ENCODE measurements around the gene HCAR3.

Gene HCAR3

GRCh38 chr12:122672515-122672914, 44.1 kb downstream of the HCAR3 start:
- no peak for FAIRE-seq
- no peak for TF ChIP-seq TAF1 (IDR thresholded peaks at IDR 0.05; ENCODE audit: borderline replicate concordance, low read depth, low read length)
- TF ChIP-seq POLR2AphosphoS5 (IDR thresholded peaks at IDR 0.05; ENCODE audit: low read depth, low read length): no peak
- DNase-seq (ENCODE audit: insufficient read length): no peak

GRCh38 chr12:122669397-122670070, 47.1 kb downstream of the HCAR3 start:
- no peak for DNase-seq (ENCODE audit: insufficient read length)
- FAIRE-seq: no peak
- TF ChIP-seq TAF1 (IDR thresholded peaks at IDR 0.05; ENCODE audit: borderline replicate concordance, low read depth, low read length) (no peak), POLR2A (IDR thresholded peaks at IDR 0.05; ENCODE audit: low read depth, low read length) (no peak), POLR2AphosphoS5 (IDR thresholded peaks at IDR 0.05; ENCODE audit: low read depth, low read length) (no peak)

DNA sequence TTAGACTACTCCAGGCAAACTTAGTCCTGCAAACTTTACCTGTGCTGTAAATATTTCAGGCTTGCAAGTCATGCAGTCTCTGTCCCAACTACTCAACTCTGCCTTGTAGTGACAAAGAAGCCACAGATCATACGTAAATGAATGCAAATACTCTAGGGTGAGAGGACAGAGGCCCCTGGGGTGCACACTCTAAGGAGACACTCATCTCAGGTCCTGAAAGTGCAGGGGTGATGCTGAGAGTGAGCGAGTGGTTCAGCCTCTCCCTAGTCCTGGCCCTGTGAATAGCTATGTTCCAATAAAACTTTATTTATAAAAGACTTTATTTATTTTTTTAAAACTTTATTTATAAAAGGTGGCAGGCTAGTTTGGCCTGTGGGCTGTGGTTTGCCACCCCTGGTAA, 48.3 kb downstream of the HCAR3 start:
- TF ChIP-seq TAF1 (IDR thresholded peaks at IDR 0.05; ENCODE audit: borderline replicate concordance, low read depth, low read length) (no peak), POLR2A (IDR thresholded peaks at IDR 0.05; ENCODE audit: low read depth, low read length) (no peak), POLR2AphosphoS5 (IDR thresholded peaks at IDR 0.05; ENCODE audit: low read depth, low read length) (no peak)
- DNase-seq (ENCODE audit: insufficient read length): no peak
- no peak for FAIRE-seq

- TF ChIP-seq POLR2A (IDR thresholded peaks at IDR 0.05; ENCODE audit: low read depth, low read length) (no peak), POLR2AphosphoS5 (IDR thresholded peaks at IDR 0.05; ENCODE audit: low read depth, low read length) (no peak), TAF1 (IDR thresholded peaks at IDR 0.05; ENCODE audit: borderline replicate concordance, low read depth, low read length) (no peak)
- FAIRE-seq: no peak
Measured at GRCh38 chr12:122665759-122666158, 50.9 kb downstream of the HCAR3 start.

GRCh38 chr12:122665349-122665748, 51.3 kb downstream of the HCAR3 start:
- no peak for DNase-seq (ENCODE audit: insufficient read length)
- TF ChIP-seq TAF1 (IDR thresholded peaks at IDR 0.05; ENCODE audit: borderline replicate concordance, low read depth, low read length) (no peak), POLR2AphosphoS5 (IDR thresholded peaks at IDR 0.05; ENCODE audit: low read depth, low read length) (no peak), POLR2A (IDR thresholded peaks at IDR 0.05; ENCODE audit: low read depth, low read length) (no peak)
- FAIRE-seq: no peak

More at GRCh38 chr12:122665759-122666158, 50.9 kb downstream of the HCAR3 start:
- DNase-seq (ENCODE audit: insufficient read length): no peak
